ENCODE measurements around the gene PCDHGA1. TPM values are rescaled to one million over a fixed set of nuclear protein-coding genes. Genes with fewer than 3 reads are reported as not detected.
A peak's percentile ranks its signal among the peaks of the same experiment; 100 is the strongest.

The PCDHGA1 gene
- total RNA-seq, 1 donor from 2014 or later: under 0.01 TPM

DNA sequence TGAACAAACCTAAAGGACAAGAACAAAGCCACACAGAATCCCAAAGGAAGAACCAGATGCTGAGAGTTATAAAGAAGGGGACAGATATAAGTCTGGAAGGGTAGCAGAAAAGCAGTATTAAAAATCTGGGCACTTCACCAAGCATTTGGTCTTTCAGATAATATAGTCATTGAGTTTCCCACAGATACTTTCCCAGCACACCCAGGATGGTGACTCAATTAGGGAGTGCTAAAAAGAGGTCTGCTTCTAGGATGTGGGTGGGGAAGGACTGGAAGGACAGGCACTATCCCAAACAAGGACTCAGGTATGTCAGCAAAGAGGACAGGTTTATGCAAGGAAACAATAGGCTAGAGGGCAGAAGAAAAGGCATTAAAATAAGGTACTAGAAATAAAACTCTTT lies 229.1 kb downstream of the PCDHGA1 start:
- TF ChIP-seq CTCF (IDR thresholded peaks at IDR 0.05; ENCODE audit: insufficient read depth, low read length, severe bottlenecking): no peak
- H3K4me3 ChIP-seq (ENCODE audit: low read depth, low read length): no peak overlapping the region
- peaks cover 5% of the 10 kb centered on the region for H3K36me3 ChIP-seq (ENCODE audit: control insufficient read depth, insufficient read depth, low read length)
- FAIRE-seq (no peak), DNase-seq (ENCODE audit: low read depth) (peak; percentile 97)
- no peaks in the 10 kb centered on the region for H3K27me3 ChIP-seq (ENCODE audit: control insufficient read depth, insufficient read depth, low read length)

DNA sequence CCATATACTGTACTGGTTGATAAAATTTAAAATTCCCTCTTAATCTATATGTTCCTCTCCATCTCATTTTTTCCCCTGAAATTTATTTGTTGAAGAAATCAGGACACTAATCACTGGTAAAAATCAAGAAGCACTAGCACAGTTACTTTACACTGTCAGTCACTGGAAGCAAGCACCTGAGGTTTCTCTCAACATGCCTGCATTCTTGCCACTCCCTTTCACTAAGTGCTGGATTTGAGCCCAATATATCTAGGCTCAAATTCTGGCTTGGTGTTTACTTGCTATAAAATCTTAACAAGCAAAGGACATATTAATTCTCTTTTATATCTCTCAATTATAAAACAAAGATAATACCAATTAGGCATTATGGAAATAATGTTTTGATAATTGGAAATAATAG lies 229.8 kb downstream of the PCDHGA1 start:
- FAIRE-seq (no peak), DNase-seq (ENCODE audit: low read depth) (peak; percentile 85)
- no peak overlapping the region for H3K4me3 ChIP-seq (ENCODE audit: low read depth, low read length)
- no peaks in the 10 kb centered on the region for H3K27me3 ChIP-seq (ENCODE audit: control insufficient read depth, insufficient read depth, low read length)
- peaks cover 5% of the 10 kb centered on the region for H3K36me3 ChIP-seq (ENCODE audit: control insufficient read depth, insufficient read depth, low read length)
- TF ChIP-seq CTCF (IDR thresholded peaks at IDR 0.05; ENCODE audit: insufficient read depth, low read length, severe bottlenecking): no peak

GRCh38 chr5:141560725-141561483 lies 230.6 kb downstream of the PCDHGA1 start:
- TF ChIP-seq CTCF (IDR thresholded peaks at IDR 0.05; ENCODE audit: insufficient read depth, low read length, severe bottlenecking): peak; percentile 74
- H3K4me3 ChIP-seq (ENCODE audit: low read depth, low read length): no peak overlapping the region
- no peak for FAIRE-seq

More at GRCh38 chr5:141560725-141561483, 230.6 kb downstream of the PCDHGA1 start:
- DNase-seq (ENCODE audit: low read depth): peak; percentile 96
- peaks cover 3% of the 10 kb centered on the region for H3K36me3 ChIP-seq (ENCODE audit: control insufficient read depth, insufficient read depth, low read length)
- H3K27me3 ChIP-seq (ENCODE audit: control insufficient read depth, insufficient read depth, low read length): no peaks in the 10 kb centered on the region

Other genes with a start within 250 kb of the PCDHGA1 start
- 0.26 and 1.1 TPM in 2 replicates for gene PCDHB2, start 235.9 kb upstream of the PCDHGA1 start, total RNA-seq
- gene PCDHB3, start 230.0 kb upstream of the PCDHGA1 start, total RNA-seq: under 0.01 and 0.13 TPM in 2 replicates
- gene PCDHB4, start 208.7 kb upstream of the PCDHGA1 start, total RNA-seq: 0.13 TPM in 1 of 2 replicates, not detected in the other
- gene PCDHB5, start 195.3 kb upstream of the PCDHGA1 start, total RNA-seq: 0.26 TPM in 2 replicates
- not detected in 2 replicates for gene PCDHB6, start 180.5 kb upstream of the PCDHGA1 start, total RNA-seq
- not detected in 2 replicates for gene PCDHB7, start 157.9 kb upstream of the PCDHGA1 start, total RNA-seq
- gene PCDHB8, start 152.7 kb upstream of the PCDHGA1 start, total RNA-seq: under 0.01 TPM in 2 replicates
- under 0.01 TPM in 1 of 2 replicates, not detected in the other for gene PCDHB16, start 148.1 kb upstream of the PCDHGA1 start, total RNA-seq
- gene PCDHB9, start 143.4 kb upstream of the PCDHGA1 start, total RNA-seq: under 0.01 TPM in 1 of 2 replicates, not detected in the other
- gene PCDHB10, start 138.2 kb upstream of the PCDHGA1 start, total RNA-seq: 0.13 and 0.26 TPM in 2 replicates
- under 0.01 and 0.26 TPM in 2 replicates for gene PCDHB11, start 130.9 kb upstream of the PCDHGA1 start, total RNA-seq
- 0.13 TPM in 1 of 2 replicates, not detected in the other for gene PCDHB12, start 121.8 kb upstream of the PCDHGA1 start, total RNA-seq
- 0.26 TPM in 1 of 2 replicates, not detected in the other for gene PCDHB13, start 116.6 kb upstream of the PCDHGA1 start, total RNA-seq
- gene PCDHB14, start 107.2 kb upstream of the PCDHGA1 start, total RNA-seq: 0.26 and 0.77 TPM in 2 replicates
- under 0.01 and 0.51 TPM in 2 replicates for gene PCDHB15, start 85.1 kb upstream of the PCDHGA1 start, total RNA-seq
- 0.13 TPM in 1 of 2 replicates, not detected in the other for gene SLC25A2, start 26.5 kb upstream of the PCDHGA1 start, total RNA-seq
- 36.3 and 74.5 TPM in 2 replicates for gene TAF7, start 9.7 kb upstream of the PCDHGA1 start, total RNA-seq
- under 0.01 and 0.26 TPM in 2 replicates for gene PCDHGA2, start 8.2 kb downstream of the PCDHGA1 start, total RNA-seq
- gene PCDHGA3, start 13.3 kb downstream of the PCDHGA1 start, total RNA-seq: under 0.01 and 0.13 TPM in 2 replicates
- gene PCDHGB1, start 19.6 kb downstream of the PCDHGA1 start, total RNA-seq: under 0.01 and 0.26 TPM in 2 replicates
- 0.26 and 0.53 TPM in 2 replicates for gene PCDHGA4, start 24.5 kb downstream of the PCDHGA1 start, total RNA-seq
- gene PCDHGB2, start 29.5 kb downstream of the PCDHGA1 start, total RNA-seq: under 0.01 and 0.26 TPM in 2 replicates
- under 0.01 and 0.13 TPM in 2 replicates for gene PCDHGA5, start 33.6 kb downstream of the PCDHGA1 start, total RNA-seq
- under 0.01 and 0.77 TPM in 2 replicates for gene PCDHGB3, start 39.7 kb downstream of the PCDHGA1 start, total RNA-seq
- under 0.01 and 0.26 TPM in 2 replicates for gene PCDHGA6, start 43.4 kb downstream of the PCDHGA1 start, total RNA-seq
- gene PCDHGA7, start 52.2 kb downstream of the PCDHGA1 start, total RNA-seq: under 0.01 and 0.51 TPM in 2 replicates
- gene PCDHGB4, start 57.2 kb downstream of the PCDHGA1 start, total RNA-seq: 2.1 and 3.1 TPM in 2 replicates
- gene PCDHGA8, start 62.1 kb downstream of the PCDHGA1 start, total RNA-seq: under 0.01 and 0.51 TPM in 2 replicates
- 2.4 and 5.1 TPM in 2 replicates for gene PCDHGB5, start 67.4 kb downstream of the PCDHGA1 start, total RNA-seq
- 0.53 and 1.5 TPM in 2 replicates for gene PCDHGA9, start 72.3 kb downstream of the PCDHGA1 start, total RNA-seq
- 0.53 and 1.5 TPM in 2 replicates for gene PCDHGB6, start 77.5 kb downstream of the PCDHGA1 start, total RNA-seq
- 2.1 and 5.2 TPM in 2 replicates for gene PCDHGA10, start 82.5 kb downstream of the PCDHGA1 start, total RNA-seq
- gene PCDHGB7, start 87.2 kb downstream of the PCDHGA1 start, total RNA-seq: 1.3 and 3.3 TPM in 2 replicates
- 1.6 and 3.2 TPM in 2 replicates for gene PCDHGA11, start 90.5 kb downstream of the PCDHGA1 start, total RNA-seq
- 0.79 and 1.4 TPM in 2 replicates for gene PCDHGA12, start 100.0 kb downstream of the PCDHGA1 start, total RNA-seq
- 9.5 and 17.4 TPM in 2 replicates for gene PCDHGC3, start 145.5 kb downstream of the PCDHGA1 start, total RNA-seq
- gene PCDHGC4, start 154.5 kb downstream of the PCDHGA1 start, total RNA-seq: 0.53 and 0.90 TPM in 2 replicates
- 0.26 and 0.77 TPM in 2 replicates for gene PCDHGC5, start 158.6 kb downstream of the PCDHGA1 start, total RNA-seq

Data from bronchial epithelial cell (primary cell).